Thoracic aorta (tissue), 2 donors: Measurements from ENCODE around the gene POFUT2. TPM values are rescaled to one million over a fixed set of nuclear protein-coding genes. Genes with fewer than 3 reads are reported as not detected.
A peak's percentile ranks its signal among the peaks of the same experiment; 100 is the strongest.

Experiments
- ATAC-seq: fragments of 150-250 bp; one replicate; pipeline ENCODE4 v1.8.0; 2017; ENCODE audit warnings: low read depth; ENCODE audit not compliant: insufficient number of reproducible peaks, low FRiP score
- DNase-seq: peaks from one replicate; pipeline ENCODE4 v3.0.0-alpha.2; 2020; ENCODE audit warnings: low spot score
- H3K27ac ChIP-seq, 2 donors: fragments of 200-600 bp; sonication (generic); 1 replicate in 1 of 2; 2 replicates in 1 of 2; pipeline ENCODE4 v1.5.1; 2016; ENCODE audit warnings: mild to moderate bottlenecking in 2 of 2, moderate library complexity in 2 of 2
- H3K27me3 ChIP-seq: fragments of 200-600 bp; sonication (generic); replicated peaks from 2 replicates; pipeline ENCODE4 v1.6.0; 2016; ENCODE audit warnings: mild to moderate bottlenecking; ENCODE audit not compliant: insufficient read depth
- H3K36me3 ChIP-seq: fragments of 200-600 bp; sonication (generic); one replicate; pipeline ENCODE4 v1.5.1; 2016
- H3K4me1 ChIP-seq, 2 donors: fragments of 200-600 bp; sonication (generic); 1 replicate in 1 of 2; 2 replicates in 1 of 2; pipeline versions ENCODE4 v1.5.1 to v1.6.0; 2016; ENCODE audit warnings: low read depth in 2 of 2, mild to moderate bottlenecking in 1 of 2; ENCODE audit not compliant: control insufficient read depth in 1 of 2
- H3K4me3 ChIP-seq: fragments of 200-600 bp; sonication (generic); 2 replicates; pipeline ENCODE4 v1.5.1; 2016; ENCODE audit warnings: mild to moderate bottlenecking
- H3K9me3 ChIP-seq: fragments of 200-600 bp; sonication (generic); 2 replicates; pipeline ENCODE4 v1.5.1; 2016
- total RNA-seq, 2 donors: library from RNA; depleted of rRNA; stranded (reverse); fragments of >200 nt; gene quantifications; one replicate each; pipeline versions ENCODE4 v1.1.0 to v1.2.3, GENCODE V29; 2016
- TF ChIP-seq, protein P1 (sequence below): fragments of 200-600 bp; sonication (generic); IDR thresholded peaks from one replicate; pipeline ENCODE4 v1.5.1; 2019; ENCODE audit warnings: antibody characterized with exemption

The POFUT2 gene
- total RNA-seq, 2 donors from 2014 or later = 70.8 to 87.3 TPM

DNA sequence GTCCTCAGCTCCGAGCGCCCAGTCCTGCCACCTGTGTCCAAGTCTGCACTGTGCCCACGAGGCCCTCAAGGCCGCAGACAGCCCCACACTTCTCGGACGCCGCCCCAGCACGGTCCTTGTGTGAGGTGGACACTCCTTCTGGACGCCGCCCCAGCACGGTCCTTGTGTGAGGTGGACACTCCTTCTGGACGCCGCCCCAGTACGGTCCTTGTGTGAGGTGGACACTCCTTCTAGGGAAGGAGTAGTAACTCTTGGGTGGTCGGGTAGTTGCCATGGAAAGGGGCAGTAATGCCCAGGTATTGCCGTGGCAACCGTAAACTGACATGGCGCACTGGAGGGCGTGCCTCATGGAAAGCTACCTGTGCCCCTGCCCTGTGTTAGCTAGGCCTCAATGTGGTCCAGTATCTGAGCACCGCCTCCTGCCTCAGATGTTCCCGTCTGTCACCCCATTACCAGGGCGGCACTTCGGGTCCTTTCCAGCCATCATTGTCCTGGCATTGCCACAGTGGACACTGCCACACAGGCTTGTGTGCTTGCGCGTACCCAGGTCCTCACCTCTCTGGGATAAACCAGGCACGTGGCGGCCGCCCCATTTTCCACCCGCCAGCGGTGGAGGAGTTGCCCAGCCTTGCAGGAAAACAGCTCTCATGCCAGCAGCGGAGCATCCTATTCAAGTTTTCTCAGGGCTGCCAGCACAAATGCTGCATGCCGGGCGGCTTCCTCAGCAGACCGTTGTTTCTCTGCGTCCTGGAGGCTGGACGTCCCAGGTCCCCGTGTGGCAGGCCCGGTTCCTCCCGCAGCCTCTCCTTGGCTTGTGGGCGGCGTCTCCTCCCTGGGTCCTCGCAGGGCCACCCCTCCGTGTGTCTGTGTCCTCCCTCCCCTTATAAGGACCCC, 40.8 kb upstream of the POFUT2 start:
- ATAC-seq = no peak
- Histone ChIP-seq H3K27ac (no peak overlapping the region), H3K27me3 (no peaks in the 10 kb centered on the region), H3K9me3 (no peaks in the 10 kb centered on the region), H3K4me3 (no peak overlapping the region), H3K36me3 (no peaks in the 10 kb centered on the region), H3K4me1 (peaks cover 8 to 35% of the 10 kb centered on the region in 2 donors)
- TF ChIP-seq, protein P1, sequence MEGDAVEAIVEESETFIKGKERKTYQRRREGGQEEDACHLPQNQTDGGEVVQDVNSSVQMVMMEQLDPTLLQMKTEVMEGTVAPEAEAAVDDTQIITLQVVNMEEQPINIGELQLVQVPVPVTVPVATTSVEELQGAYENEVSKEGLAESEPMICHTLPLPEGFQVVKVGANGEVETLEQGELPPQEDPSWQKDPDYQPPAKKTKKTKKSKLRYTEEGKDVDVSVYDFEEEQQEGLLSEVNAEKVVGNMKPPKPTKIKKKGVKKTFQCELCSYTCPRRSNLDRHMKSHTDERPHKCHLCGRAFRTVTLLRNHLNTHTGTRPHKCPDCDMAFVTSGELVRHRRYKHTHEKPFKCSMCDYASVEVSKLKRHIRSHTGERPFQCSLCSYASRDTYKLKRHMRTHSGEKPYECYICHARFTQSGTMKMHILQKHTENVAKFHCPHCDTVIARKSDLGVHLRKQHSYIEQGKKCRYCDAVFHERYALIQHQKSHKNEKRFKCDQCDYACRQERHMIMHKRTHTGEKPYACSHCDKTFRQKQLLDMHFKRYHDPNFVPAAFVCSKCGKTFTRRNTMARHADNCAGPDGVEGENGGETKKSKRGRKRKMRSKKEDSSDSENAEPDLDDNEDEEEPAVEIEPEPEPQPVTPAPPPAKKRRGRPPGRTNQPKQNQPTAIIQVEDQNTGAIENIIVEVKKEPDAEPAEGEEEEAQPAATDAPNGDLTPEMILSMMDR = no peak
- no peak for DNase-seq

DNA sequence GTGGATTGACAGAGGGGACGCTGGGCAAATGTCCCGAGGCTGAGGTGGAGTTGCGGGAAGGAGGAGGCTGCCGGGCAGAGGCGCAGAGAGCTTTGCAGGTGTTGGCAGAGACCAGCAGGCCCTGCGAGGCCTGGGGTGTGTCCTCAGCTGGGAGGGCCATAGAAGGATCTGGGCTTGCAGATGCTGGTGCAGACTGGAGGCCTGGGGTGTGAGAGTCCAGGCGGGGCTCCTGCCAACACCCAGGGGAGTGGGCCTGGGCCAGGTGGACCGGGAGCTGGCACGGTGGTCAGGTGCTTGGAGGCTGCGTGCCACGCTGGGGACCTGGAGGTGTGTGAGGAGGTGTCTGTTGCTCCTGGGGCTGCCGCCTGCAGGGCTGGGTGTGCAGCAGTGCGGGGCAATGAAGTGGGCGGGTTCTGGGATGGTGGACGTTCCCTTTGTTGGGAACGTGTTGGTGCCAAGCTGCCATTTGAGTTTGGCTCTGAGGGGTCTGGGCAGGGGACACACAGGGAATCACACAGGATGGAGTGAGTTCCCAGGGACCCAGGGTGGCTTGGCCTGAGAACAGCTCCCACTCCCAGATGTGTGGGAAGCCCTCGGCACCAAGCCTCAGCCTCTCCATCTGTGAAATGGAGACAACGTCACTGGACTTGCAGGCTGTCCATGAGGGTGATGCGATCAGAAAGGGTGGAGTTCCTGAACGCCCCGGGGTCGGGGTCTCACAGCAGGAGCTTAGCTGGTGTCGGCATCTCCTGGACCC, 39.9 kb upstream of the POFUT2 start:
- Histone ChIP-seq H3K4me1 (peaks cover 14 to 43% of the 10 kb centered on the region in 2 donors), H3K27ac (peak overlapping the region in 1 of 2 donors; percentile 2), H3K27me3 (no peaks in the 10 kb centered on the region), H3K9me3 (no peaks in the 10 kb centered on the region), H3K36me3 (no peaks in the 10 kb centered on the region), H3K4me3 (no peak overlapping the region)
- DNase-seq = no peak
- no peak for ATAC-seq
- TF ChIP-seq, protein P1 = no peak

DNA sequence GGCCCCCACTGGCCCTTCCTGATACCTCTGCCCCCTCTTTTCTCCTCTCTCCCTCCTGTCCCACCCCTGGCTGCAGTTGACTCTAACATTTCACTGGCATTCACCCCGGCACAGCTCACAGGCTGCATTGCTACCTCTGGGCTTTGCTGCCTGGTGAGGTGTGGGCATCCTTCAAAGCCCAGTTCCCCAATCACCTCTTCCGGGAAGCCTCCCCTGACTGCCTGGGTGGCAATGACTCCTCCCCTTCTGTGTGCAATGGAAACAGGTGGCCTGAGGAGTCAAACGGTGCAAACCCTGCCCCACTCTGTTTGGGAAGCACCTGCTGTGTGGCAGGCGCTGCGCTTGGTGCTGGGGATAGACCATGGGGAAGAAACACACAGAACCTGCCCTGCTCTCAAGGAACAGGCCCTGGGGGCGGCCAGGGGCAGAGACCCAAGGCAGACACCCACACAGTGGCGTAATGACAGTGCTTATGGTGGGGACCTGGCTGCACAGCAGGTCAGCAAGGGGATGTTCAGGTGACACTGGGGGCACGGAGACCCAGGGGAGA, 39.3 kb upstream of the POFUT2 start:
- Histone ChIP-seq H3K9me3 (no peaks in the 10 kb centered on the region), H3K4me1 (peaks cover 18 to 50% of the 10 kb centered on the region in 2 donors), H3K4me3 (no peak overlapping the region), H3K27ac (peak overlapping the region in 1 of 2 donors; percentile 2), H3K36me3 (no peaks in the 10 kb centered on the region), H3K27me3 (no peaks in the 10 kb centered on the region)
- DNase-seq = no peak
- ATAC-seq = no peak
- TF ChIP-seq, protein P1 = no peak

DNA sequence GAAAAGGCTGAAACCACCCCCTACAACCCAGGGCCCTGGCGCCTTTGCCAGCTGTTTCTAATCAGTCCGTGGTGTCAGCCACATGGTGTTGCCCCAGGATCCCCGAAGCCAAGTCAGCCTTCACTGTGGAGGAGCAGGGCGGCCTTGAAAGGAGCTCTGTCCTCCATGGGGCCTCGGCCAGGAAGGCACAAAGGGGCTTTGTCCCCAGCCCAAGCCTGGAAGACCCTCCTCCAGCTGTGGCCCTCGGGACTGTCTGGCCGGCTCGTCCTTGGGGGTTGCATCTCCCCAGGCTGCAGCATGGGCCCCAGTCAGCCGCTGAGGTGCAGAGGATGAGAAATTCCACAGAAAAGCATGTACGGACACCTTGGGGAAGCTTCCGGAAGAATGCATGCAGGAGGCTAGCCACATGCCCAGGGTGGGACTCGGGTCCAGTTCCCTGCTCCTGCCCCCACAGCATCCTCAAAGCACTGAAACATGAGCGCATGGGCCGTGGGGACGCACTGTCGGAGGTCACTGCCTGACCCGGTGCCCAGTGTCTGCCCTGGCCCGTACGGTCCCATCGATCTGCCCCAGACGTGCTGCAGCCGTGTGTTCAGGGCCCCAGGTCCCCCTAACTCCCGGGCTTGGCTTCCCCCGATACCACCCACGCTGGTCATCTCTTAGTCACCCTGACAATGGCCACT, 38.6 kb upstream of the POFUT2 start:
- Histone ChIP-seq H3K36me3 (no peaks in the 10 kb centered on the region), H3K4me1 (peaks cover 18 to 56% of the 10 kb centered on the region in 2 donors), H3K27ac (peak overlapping the region; percentile 20 to 27), H3K9me3 (no peaks in the 10 kb centered on the region), H3K4me3 (no peak overlapping the region), H3K27me3 (no peaks in the 10 kb centered on the region)
- no peak for DNase-seq
- ATAC-seq = no peak
- TF ChIP-seq, protein P1 = no peak
